NCI-H460 (cell line): ENCODE measurements around the gene PPWD1. TPM values are rescaled to one million over a fixed set of nuclear protein-coding genes. Genes with fewer than 3 reads are reported as not detected.
"Not testable (repeated sequence)": the region's sequence is repeated elsewhere in the genome, so short reads cannot be mapped to it uniquely, and the experiment has no call there.

Experiments
- DNase-seq: peaks from one replicate; pipeline ENCODE4 v3.0.0-alpha.2; 2016; ENCODE audit warnings: low read depth; ENCODE audit errors: extremely low read depth
- small RNA-seq, 2 experiments: library from RNA; depleted of rRNA; stranded (forward); fragments of <200 nt; gene quantifications; one replicate each; pipeline ENCODE3, GENCODE V24; 2014
- total RNA-seq: library from RNA; depleted of rRNA; stranded (reverse); fragments of >200 nt; shearing (Covaris generic); gene quantifications from 2 replicates; pipeline ENCODE4 v1.2.3, GENCODE V29; 2014; rRNA removed

The PPWD1 gene
- total RNA-seq, 1 experiment from 2014 or later, result 48.5 TPM

DNA sequence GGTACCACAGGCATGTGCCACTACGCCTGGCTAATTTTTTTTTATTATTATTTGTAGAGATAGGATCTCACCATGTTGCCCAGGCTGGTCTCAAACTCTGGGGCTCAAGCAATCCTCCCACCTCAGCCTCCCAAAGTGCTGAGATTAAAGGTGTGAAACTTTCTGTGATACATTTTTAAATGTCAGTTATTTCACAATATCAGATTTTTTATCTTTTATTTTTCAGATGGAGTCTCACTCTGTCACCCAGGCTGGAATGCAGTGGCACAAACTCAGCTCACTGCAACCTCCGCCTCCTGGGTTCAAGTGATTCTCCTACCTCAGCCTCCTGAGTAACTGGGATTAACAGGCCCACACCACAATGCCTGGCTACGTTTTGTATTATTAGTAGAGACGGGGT lies 58.9 kb downstream of the PPWD1 start:
- not testable (repeated sequence) for DNase-seq

- no peak for DNase-seq
These were observed 60.4 kb downstream of the PPWD1 start for GRCh38 chr5:65623482-65623881.

DNA sequence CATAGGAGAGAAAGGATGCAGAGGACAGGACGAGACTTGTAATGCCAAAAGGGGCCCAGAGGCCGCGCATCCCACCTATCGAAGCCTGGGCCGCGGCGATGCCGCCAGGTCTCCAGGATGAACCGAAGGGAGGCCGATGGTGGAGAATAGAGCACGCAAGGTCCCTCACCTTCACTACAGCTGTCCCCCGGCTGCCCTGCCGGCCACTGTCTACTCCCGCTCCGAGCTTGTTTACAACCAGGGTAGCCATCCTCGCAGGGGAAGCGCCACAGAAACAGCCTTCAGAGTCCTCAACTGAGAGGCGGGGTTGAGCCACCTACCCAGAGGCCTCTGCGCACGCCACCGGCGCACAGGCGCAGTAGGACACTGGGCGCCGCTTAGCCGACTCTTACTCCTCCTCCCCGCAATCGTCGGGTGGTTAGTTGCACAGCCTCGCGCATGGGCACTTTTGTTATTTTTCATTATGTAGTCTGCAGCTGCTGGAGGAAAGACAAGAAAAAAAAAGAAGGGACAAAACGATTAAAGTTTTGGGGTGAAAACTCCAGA lies 61.0 kb downstream of the PPWD1 start, which contains the start of gene TRIM23:
TSS of gene TRIM23 (minus strand) at position 309 of the 546 bp plus-strand sequence. CDS start at position 250, 59 bp downstream.
- DNase-seq, result peak; percentile 91

DNA sequence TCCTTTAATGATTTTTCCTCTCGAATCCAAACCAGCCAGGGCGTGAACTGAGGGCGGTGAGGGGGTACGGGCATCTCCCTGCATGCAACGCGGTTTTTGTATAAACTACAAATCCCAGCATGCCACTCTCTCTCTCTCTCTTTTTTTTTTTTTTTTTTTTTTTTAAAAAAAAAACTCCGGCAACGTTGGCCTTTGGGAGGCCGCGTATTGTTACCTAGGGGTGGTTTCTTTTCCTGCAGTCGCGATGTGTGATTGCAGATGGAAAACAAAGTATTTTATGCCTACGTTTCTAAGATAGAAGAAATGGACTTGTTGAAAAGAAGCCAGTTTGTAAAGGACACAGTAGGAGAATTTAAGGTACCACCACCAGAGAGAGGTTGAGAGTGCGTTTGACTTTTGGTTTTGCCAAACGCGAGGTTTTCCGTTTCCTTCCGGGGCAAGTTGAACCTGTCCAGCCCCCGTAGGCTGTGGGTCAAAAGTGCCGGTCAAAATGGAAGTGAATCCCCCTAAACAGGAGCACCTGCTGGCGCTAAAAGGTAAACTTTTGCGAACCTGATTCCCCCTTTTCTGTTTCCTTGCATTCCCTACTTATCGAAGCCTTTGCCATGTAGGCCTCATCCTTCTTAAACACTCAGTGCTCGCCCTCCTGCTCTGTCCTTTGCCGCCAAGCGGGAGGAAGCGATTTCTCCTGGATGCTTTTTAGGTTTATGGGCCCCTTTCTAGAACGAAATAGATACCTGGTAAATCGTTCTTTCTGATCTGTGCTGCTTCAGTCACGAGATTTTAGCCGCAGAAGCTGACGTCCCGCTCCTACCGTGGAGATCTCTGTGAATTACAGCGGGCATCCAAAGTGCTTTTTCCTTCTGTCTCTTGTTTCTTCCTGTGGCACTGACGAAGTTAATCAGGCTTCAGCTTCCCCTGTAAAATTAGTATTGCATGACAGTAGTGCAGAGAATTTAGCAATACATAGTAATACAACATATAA lies 61.8 kb downstream of the PPWD1 start, which contains the start of the genes SHLD3 and TRAPPC13:
TSS of gene SHLD3 (plus strand) at position 457 of the 985 bp plus-strand sequence. CDS start 4,561 bp downstream, outside the sequence.
TSS of gene TRAPPC13 (plus strand) at position 457 of the 985 bp plus-strand sequence. CDS start at position 491, 34 bp downstream.
- DNase-seq, result peak; percentile 81

GRCh38 chr5:65625743-65626142 lies 62.6 kb downstream of the PPWD1 start:
- no peak for DNase-seq

GRCh38 chr5:65630981-65631380 lies 67.9 kb downstream of the PPWD1 start:
- DNase-seq, result no peak

Small RNA genes within 50 kb of the gene (small RNA-seq; reads per million reads assigned to genes)
- gene RNU6-540P, result 0 reads per million in 2 experiments

Other genes with a start within 250 kb of the PPWD1 start
- gene ADAMTS6, start 81.4 kb upstream of the PPWD1 start, total RNA-seq, result 14.3 and 15.0 TPM in 2 replicates
- 40.0 and 44.0 TPM in 2 replicates for gene CENPK, start 128 bp upstream of the PPWD1 start, total RNA-seq
- 13.9 and 16.5 TPM in 2 replicates for gene TRIM23, start 61.0 kb downstream of the PPWD1 start, total RNA-seq
- 7.5 and 10.2 TPM in 2 replicates for gene SHLD3, start 61.7 kb downstream of the PPWD1 start, total RNA-seq
- gene TRAPPC13, start 61.7 kb downstream of the PPWD1 start, total RNA-seq, result 32.8 and 44.0 TPM in 2 replicates
- 26.0 and 30.3 TPM in 2 replicates for gene SGTB, start 158.8 kb downstream of the PPWD1 start, total RNA-seq
- 85.8 and 89.5 TPM in 2 replicates for gene NLN, start 158.9 kb downstream of the PPWD1 start, total RNA-seq